Measurements from ENCODE around the gene DTD2.
A peak's percentile ranks its signal among the peaks of the same experiment; 100 is the strongest.

The DTD2 gene

DNA sequence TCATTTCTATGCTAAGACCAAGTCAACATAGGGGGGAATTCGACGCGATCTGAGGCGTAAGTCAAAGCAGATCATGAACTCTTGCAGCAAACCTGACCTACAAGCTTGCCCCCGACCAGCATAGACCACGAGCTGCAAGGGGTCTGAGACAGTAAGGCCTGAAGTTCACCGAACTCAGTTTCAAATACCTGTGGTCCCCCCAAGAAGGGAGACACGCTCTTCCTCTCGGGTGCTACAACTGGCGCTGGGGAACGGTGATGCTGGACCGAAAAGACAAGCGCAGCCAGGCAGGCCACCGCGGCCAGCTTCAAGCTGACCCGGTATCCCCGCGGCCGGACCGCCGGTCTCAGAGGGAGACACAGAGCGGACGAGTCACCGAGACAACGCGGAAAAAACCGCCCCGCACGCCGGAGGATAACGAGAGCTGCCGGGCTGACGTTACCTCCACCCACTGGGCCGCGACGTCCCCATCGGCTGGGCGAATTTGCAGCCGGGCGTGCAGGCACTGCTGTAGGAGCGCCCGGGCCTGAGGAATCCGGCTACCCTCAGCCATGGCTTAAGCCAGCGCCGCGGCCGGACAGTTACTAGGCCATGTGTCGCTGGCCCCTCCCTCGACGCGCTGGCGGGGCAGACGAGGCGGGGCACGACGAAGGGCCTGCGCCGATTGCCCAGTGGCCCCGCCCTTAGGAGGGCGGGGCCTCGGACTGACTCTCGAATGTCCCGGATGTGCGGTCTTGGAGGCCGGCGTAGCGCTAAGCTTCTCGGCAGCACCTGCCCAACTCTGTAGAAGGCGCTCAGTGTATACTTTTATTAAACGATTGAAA lies at the start of gene DTD2:
TSS of gene DTD2 (minus strand) at position 666 of the 824 bp plus-strand sequence. CDS start at position 553, 113 bp downstream.
- peak; percentile 55 for TF ChIP-seq L3MBTL2 (conservative IDR thresholded peaks at IDR 0.05)
- peak; percentile 33; the same call in 1 of the 2 replicates for TF ChIP-seq ELF4 (IDR thresholded peaks at IDR 0.05)
- TF ChIP-seq FOXM1 (IDR thresholded peaks at IDR 0.05; ENCODE audit: borderline replicate concordance): no peak
- peak; percentile 95 for DNase-seq (ENCODE audit: extremely low spot score)
- ChIA-PET CTCF (interaction anchor here (0.5 to 0.7 kb wide), 3 partner anchors 36 to 795 kb away, joined by 3 read pairs; no protein-coding TSS in a partner anchor), POLR2A (interaction anchor here (0.6 to 3.1 kb wide), 6 partner anchors 9 to 106 kb away, joined by 3 to 24 read pairs (median 4); partner anchors contain the start of gene HEATR5A)

DNA sequence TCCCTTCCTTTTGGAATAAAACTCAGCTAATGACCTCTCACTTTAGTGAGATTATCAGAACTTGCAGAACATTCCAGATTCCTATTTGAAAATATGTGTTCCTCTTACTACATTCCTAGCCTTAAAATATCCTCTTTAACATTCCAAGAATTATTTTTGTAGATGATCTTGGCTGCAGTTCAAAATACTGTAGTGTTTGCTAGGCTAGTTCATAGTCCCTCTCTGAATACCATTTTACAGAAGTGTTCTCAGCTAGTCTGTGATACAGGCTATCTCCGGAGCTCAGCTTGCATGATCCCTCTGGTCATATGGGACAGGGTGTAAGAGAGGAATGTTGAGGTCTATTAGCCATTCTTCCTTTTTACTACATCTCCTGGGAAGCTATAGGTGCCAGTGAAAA lies 48.1 kb upstream of the DTD2 start:
- TF ChIP-seq ZNF384 (IDR thresholded peaks at IDR 0.05) (no peak), SUZ12 (IDR thresholded peaks at IDR 0.05) (no peak), NFRKB (IDR thresholded peaks at IDR 0.05) (no peak), BHLHE40 (IDR thresholded peaks at IDR 0.05; ENCODE audit: borderline replicate concordance) (no peak)
- POLR2A ChIA-PET: no interaction called here
- no peak for DNase-seq (ENCODE audit: extremely low spot score)
- CTCF ChIA-PET: interaction anchor here (0.6 kb wide), 1 partner anchor 693 kb away, joined by 4 read pairs; no protein-coding TSS in a partner anchor

DNA sequence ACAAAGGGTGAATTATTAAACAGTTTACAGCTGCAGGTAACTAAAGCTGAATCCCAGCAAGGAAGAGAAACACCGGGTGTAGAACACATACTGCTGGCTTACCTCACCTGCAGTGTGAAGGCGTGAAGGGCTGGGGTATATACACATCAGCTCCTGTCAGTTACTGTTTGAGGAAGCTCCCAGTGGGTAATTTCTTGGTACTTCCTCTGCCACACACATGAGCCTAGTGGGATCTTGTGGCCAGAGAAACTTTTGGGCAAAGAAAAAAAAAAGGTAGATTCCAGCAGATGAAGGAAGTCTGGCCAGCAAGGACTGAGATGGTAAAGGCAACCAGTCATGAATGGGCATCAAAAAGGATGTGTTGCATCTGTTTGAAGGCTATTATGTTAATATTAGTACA lies 44.6 kb upstream of the DTD2 start:
- DNase-seq (ENCODE audit: extremely low spot score): no peak
- ChIA-PET CTCF (no interaction called here), POLR2A (no interaction called here)
- no peak for TF ChIP-seq TARDBP (IDR thresholded peaks at IDR 0.05)
- TF ChIP-seq L3MBTL2 (conservative IDR thresholded peaks at IDR 0.05): no peak
- TF ChIP-seq HDGF (IDR thresholded peaks at IDR 0.05; ENCODE audit: borderline replicate concordance): no peak
- no peak for TF ChIP-seq FOXK2 (IDR thresholded peaks at IDR 0.05)
- TF ChIP-seq ELF4 (IDR thresholded peaks at IDR 0.05): no peak
- TF ChIP-seq ZNF384 (IDR thresholded peaks at IDR 0.05): no peak
- no peak for TF ChIP-seq BHLHE40 (IDR thresholded peaks at IDR 0.05; ENCODE audit: borderline replicate concordance)
- no peak for TF ChIP-seq SP1 (IDR thresholded peaks at IDR 0.05)
- TF ChIP-seq, protein P1, sequence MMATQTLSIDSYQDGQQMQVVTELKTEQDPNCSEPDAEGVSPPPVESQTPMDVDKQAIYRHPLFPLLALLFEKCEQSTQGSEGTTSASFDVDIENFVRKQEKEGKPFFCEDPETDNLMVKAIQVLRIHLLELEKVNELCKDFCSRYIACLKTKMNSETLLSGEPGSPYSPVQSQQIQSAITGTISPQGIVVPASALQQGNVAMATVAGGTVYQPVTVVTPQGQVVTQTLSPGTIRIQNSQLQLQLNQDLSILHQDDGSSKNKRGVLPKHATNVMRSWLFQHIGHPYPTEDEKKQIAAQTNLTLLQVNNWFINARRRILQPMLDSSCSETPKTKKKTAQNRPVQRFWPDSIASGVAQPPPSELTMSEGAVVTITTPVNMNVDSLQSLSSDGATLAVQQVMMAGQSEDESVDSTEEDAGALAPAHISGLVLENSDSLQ (IDR thresholded peaks at IDR 0.05): no peak
- TF ChIP-seq FOXM1 (IDR thresholded peaks at IDR 0.05; ENCODE audit: borderline replicate concordance): no peak
- TF ChIP-seq ARNT (IDR thresholded peaks at IDR 0.05): no peak
- no peak for TF ChIP-seq NFRKB (IDR thresholded peaks at IDR 0.05)
- no peak for TF ChIP-seq LEF1 (IDR thresholded peaks at IDR 0.05; ENCODE audit: borderline replicate concordance)
- no peak for TF ChIP-seq FOXA1 (IDR thresholded peaks at IDR 0.05)

DNA sequence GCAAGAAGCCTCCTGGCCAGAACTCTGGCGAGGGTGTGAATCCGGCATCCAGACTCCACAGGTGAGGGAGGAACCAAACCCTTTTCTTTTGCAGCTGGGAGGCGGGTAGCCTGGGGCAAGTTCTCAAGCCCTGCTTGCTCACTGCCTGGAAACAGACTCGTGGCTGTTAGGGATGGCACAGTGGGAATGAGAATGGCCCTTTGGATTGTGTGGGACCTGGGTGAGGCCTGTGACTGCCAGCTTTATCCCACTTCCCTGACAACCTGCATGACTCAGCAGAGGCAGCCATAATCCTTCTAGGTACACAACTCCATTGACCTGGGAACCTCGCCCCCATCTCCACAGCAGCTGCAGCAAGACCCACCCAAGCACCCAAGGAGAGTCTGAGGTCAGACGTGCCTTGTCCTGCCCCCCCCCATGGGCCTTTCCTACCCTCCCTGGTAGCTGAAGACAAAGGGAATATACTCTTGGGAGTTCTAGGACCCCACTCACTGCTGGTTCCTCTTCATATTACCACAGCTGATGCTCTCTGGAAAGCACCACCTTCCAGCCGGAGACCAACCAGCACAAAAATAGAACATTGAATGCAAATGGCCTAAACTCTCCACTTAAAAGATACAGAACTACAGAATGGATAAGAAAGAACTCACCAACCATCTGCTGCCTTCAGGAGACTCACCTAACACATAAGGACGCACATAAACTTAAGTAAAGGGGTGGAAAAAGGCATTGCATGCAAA lies 35.6 kb upstream of the DTD2 start:
- no peak for TF ChIP-seq FOXA1 (IDR thresholded peaks at IDR 0.05)
- no peak for TF ChIP-seq ARNT (IDR thresholded peaks at IDR 0.05)
- no peak for TF ChIP-seq LEF1 (IDR thresholded peaks at IDR 0.05; ENCODE audit: borderline replicate concordance)
- TF ChIP-seq CTBP1 (IDR thresholded peaks at IDR 0.05; ENCODE audit: borderline replicate concordance): no peak
- no peak for TF ChIP-seq SUZ12 (IDR thresholded peaks at IDR 0.05)
- TF ChIP-seq, protein P1 (IDR thresholded peaks at IDR 0.05): no peak
- TF ChIP-seq ZNF384 (IDR thresholded peaks at IDR 0.05): no peak
- no peak for TF ChIP-seq ELF4 (IDR thresholded peaks at IDR 0.05)
- no peak for TF ChIP-seq BHLHE40 (IDR thresholded peaks at IDR 0.05; ENCODE audit: borderline replicate concordance)
- no peak for TF ChIP-seq NFRKB (IDR thresholded peaks at IDR 0.05)
- no peak for TF ChIP-seq TARDBP (IDR thresholded peaks at IDR 0.05)
- TF ChIP-seq HDGF (IDR thresholded peaks at IDR 0.05; ENCODE audit: borderline replicate concordance): no peak
- no peak for TF ChIP-seq SP1 (IDR thresholded peaks at IDR 0.05)
- TF ChIP-seq FOXM1 (IDR thresholded peaks at IDR 0.05; ENCODE audit: borderline replicate concordance): no peak
- no peak for TF ChIP-seq FOXK2 (IDR thresholded peaks at IDR 0.05)
- no peak for TF ChIP-seq L3MBTL2 (conservative IDR thresholded peaks at IDR 0.05)
- ChIA-PET POLR2A (interaction anchor here (1.5 kb wide), 1 partner anchor 35 kb away, joined by 4 read pairs; the partner anchor contains the start of gene DTD2), CTCF (no interaction called here)
- no peak for DNase-seq (ENCODE audit: extremely low spot score)

DNA sequence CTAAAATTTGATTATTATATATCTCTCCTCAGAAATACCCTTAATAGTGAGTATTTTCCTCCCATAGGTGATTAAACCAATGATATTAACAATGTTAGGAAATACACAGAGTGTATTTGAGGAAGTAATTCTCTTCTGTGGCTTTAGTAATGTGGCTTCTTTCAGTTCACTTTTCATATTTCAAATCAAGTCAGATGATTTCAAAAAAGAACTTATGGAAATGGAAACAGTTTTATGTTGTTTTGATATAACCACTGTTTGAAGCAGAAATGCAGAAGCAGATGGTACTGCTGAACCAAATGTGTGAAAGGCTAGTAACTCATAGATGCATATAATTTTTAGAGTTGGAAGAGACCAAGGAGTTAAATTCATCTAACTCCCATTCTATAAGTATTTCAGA lies 32.4 kb upstream of the DTD2 start:
- CTCF ChIA-PET: no interaction called here
- POLR2A ChIA-PET: no interaction called here
- DNase-seq (ENCODE audit: extremely low spot score): no peak
- TF ChIP-seq, protein P1 (IDR thresholded peaks at IDR 0.05): no peak
- TF ChIP-seq LEF1 (IDR thresholded peaks at IDR 0.05; ENCODE audit: borderline replicate concordance) (no peak), CTBP1 (IDR thresholded peaks at IDR 0.05; ENCODE audit: borderline replicate concordance) (no peak), HDGF (IDR thresholded peaks at IDR 0.05; ENCODE audit: borderline replicate concordance) (no peak), BHLHE40 (IDR thresholded peaks at IDR 0.05; ENCODE audit: borderline replicate concordance) (no peak), FOXA1 (IDR thresholded peaks at IDR 0.05) (no peak)

DNA sequence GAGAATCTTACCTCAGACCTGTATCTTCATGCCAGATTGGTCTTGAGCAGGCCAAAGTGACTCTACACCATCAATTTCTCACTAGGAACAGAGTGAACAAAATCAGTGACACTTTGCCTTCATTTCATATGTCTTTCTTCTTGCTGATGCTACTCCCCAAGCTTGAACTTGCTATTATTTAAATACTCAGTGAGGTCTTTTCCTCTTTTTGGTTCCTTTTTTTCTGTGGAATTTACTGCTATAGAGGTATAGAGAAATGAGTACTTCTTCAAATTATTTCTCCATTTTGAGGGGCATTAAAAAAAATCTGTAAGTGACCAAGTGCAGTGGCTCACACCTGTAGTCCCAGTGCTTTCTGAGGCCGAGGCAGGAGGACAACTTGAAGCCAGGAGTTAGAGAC lies 30.6 kb upstream of the DTD2 start, which contains the start of gene GPR33:
TSS of gene GPR33 (minus strand) at position 154 of the 400 bp plus-strand sequence. CDS start 4,074 bp downstream, outside the sequence.
- TF ChIP-seq FOXM1 (IDR thresholded peaks at IDR 0.05; ENCODE audit: borderline replicate concordance) (no peak), ZNF384 (IDR thresholded peaks at IDR 0.05) (no peak), FOXK2 (IDR thresholded peaks at IDR 0.05) (no peak), FOXA1 (IDR thresholded peaks at IDR 0.05) (no peak), HDGF (IDR thresholded peaks at IDR 0.05; ENCODE audit: borderline replicate concordance) (no peak), NFRKB (IDR thresholded peaks at IDR 0.05) (no peak), ELF4 (IDR thresholded peaks at IDR 0.05) (no peak), BHLHE40 (IDR thresholded peaks at IDR 0.05; ENCODE audit: borderline replicate concordance) (no peak), SP1 (IDR thresholded peaks at IDR 0.05) (no peak), SUZ12 (IDR thresholded peaks at IDR 0.05) (no peak), ARNT (IDR thresholded peaks at IDR 0.05) (no peak), LEF1 (IDR thresholded peaks at IDR 0.05; ENCODE audit: borderline replicate concordance) (no peak), CTBP1 (IDR thresholded peaks at IDR 0.05; ENCODE audit: borderline replicate concordance) (no peak), TARDBP (IDR thresholded peaks at IDR 0.05) (no peak), L3MBTL2 (conservative IDR thresholded peaks at IDR 0.05) (no peak)
- TF ChIP-seq, protein P1 (IDR thresholded peaks at IDR 0.05): no peak
- POLR2A ChIA-PET: interaction anchor here (1.6 kb wide), 1 partner anchor 67 kb away, joined by 3 read pairs; the partner anchor contains the start of gene HEATR5A
- DNase-seq (ENCODE audit: extremely low spot score): no peak
- CTCF ChIA-PET: interaction anchor here (0.6 kb wide), 1 partner anchor 1026 kb away, joined by 5 read pairs; no protein-coding TSS in a partner anchor

All from HEK293T (cell line).